Stimulated activated naive CD8-positive, alpha-beta T cell treated with anti-CD3 and anti-CD28 coated beads, Interleukin-15, amount 100 ng/mL, for 72 hours (primary cell): Measurements from ENCODE around the gene CNGA3.
"Not testable (repeated sequence)": the region's sequence is repeated elsewhere in the genome, so short reads cannot be mapped to it uniquely, and the experiment has no call there.

Experiments used
- ATAC-seq: fragments of 150-1000 bp; cut with Tn5 transposase; 2 replicates; pipeline ENCODE4 v1.10.0; 2021; ENCODE audit warnings: mild to moderate bottlenecking, moderate library complexity
- DNase-seq, 2 donors: peaks; one replicate each; pipeline ENCODE4 v3.0.0; 2021 to 2022
- H3K27ac Mint-ChIP-seq, 2 donors: one replicate each; pipeline ENCODE4 v1.8.0; 2022; ENCODE audit warnings: mild to moderate bottlenecking in 2 of 2, mixed read lengths in 2 of 2, moderate library complexity in 2 of 2
- H3K27me3 Mint-ChIP-seq: one replicate; pipeline ENCODE4 v1.8.0; 2022; ENCODE audit warnings: mixed read lengths
- H3K4me1 Mint-ChIP-seq: one replicate; pipeline ENCODE4 v1.8.0; 2022; ENCODE audit warnings: mild to moderate bottlenecking, mixed read lengths
- H3K4me3 Mint-ChIP-seq, 2 donors: one replicate each; pipeline ENCODE4 v1.8.0; 2022; ENCODE audit warnings: mild to moderate bottlenecking in 2 of 2, mixed read lengths in 2 of 2, moderate library complexity in 1 of 2
- H3K9me3 Mint-ChIP-seq, 2 donors: one replicate each; pipeline ENCODE4 v1.8.0; 2022; ENCODE audit warnings: mixed read lengths in 2 of 2

Gene CNGA3

DNA sequence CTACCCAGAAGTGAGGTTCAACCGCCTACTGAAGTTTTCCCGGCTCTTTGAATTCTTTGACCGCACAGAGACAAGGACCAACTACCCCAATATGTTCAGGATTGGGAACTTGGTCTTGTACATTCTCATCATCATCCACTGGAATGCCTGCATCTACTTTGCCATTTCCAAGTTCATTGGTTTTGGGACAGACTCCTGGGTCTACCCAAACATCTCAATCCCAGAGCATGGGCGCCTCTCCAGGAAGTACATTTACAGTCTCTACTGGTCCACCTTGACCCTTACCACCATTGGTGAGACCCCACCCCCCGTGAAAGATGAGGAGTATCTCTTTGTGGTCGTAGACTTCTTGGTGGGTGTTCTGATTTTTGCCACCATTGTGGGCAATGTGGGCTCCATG lies 49.7 kb downstream of the CNGA3 start:
- DNase-seq (no peak), ATAC-seq (no peak)
- no peak overlapping the region for H3K27ac Mint-ChIP-seq
- H3K27me3 Mint-ChIP-seq, result peaks cover 39% of the 10 kb centered on the region
- H3K4me3 Mint-ChIP-seq, result no peak overlapping the region
- no peaks in the 10 kb centered on the region for H3K4me1 Mint-ChIP-seq
- no peaks in the 10 kb centered on the region for H3K9me3 Mint-ChIP-seq

DNA sequence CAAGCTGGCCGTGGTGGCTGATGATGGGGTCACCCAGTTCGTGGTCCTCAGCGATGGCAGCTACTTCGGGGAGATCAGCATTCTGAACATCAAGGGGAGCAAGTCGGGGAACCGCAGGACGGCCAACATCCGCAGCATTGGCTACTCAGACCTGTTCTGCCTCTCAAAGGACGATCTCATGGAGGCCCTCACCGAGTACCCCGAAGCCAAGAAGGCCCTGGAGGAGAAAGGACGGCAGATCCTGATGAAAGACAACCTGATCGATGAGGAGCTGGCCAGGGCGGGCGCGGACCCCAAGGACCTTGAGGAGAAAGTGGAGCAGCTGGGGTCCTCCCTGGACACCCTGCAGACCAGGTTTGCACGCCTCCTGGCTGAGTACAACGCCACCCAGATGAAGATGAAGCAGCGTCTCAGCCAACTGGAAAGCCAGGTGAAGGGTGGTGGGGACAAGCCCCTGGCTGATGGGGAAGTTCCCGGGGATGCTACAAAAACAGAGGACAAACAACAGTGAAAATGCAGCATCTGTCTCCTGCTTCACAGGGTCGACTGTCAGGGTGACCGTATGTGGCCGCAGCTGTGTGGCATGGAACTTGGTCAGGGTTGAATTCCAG lies 50.6 kb downstream of the CNGA3 start:
- H3K4me3 Mint-ChIP-seq, result no peak overlapping the region

DNA sequence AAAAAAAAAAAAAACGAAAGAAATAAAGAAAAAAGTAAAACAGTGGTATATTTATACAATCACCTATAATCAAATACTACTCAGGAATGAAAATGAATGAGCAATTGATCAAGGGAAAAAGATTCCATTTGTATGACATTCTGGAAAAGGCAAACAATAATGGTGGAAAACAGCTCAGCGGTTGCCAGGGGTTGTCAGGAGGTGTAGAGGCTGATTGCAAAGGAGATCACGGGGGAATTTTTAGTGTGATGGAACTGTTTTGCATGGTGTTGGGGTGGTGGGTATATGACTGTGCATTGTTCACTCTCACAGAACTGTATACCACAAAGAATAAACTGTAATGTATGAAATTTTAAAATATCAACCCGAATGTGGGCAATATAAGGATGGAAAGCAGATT lies 52.9 kb downstream of the CNGA3 start:
- ATAC-seq, result no peak
- no peak overlapping the region for H3K27ac Mint-ChIP-seq
- no peaks in the 10 kb centered on the region for H3K9me3 Mint-ChIP-seq
- H3K27me3 Mint-ChIP-seq, result peaks cover 50% of the 10 kb centered on the region
- H3K4me3 Mint-ChIP-seq, result no peak overlapping the region
- H3K4me1 Mint-ChIP-seq, result no peaks in the 10 kb centered on the region
- no peak for DNase-seq

More for the DNA sequence above, 50.6 kb downstream of the CNGA3 start:
- DNase-seq (no peak), ATAC-seq (no peak)
- Mint-ChIP-seq H3K4me1 (no peaks in the 10 kb centered on the region), H3K27ac (no peak overlapping the region), H3K9me3 (no peaks in the 10 kb centered on the region), H3K27me3 (peaks cover 48% of the 10 kb centered on the region)

DNA sequence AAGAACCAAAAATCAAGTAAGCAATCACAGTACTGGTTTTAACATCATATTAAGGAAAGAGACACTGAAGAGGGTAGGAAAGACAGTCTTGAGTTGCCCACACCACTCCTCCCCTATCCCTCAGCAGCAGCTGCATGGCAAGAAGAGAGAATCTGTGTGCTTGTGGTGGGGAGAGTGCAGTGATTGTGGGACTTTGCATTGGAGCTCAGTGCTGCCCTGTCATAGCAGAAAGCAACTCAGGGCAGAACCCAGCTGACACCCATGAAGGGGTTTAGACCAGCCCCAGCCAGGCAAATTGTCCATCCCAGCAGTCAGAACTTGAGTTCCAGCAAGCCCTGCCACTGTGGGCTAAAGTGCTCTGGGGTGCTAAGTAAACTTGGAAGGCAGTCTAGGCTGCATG lies 57.6 kb downstream of the CNGA3 start:
- Mint-ChIP-seq H3K27ac (no peak overlapping the region), H3K9me3 (no peaks in the 10 kb centered on the region), H3K4me3 (no peak overlapping the region), H3K27me3 (peaks cover 27% of the 10 kb centered on the region), H3K4me1 (no peaks in the 10 kb centered on the region)
- DNase-seq (no peak), ATAC-seq (no peak)

DNA sequence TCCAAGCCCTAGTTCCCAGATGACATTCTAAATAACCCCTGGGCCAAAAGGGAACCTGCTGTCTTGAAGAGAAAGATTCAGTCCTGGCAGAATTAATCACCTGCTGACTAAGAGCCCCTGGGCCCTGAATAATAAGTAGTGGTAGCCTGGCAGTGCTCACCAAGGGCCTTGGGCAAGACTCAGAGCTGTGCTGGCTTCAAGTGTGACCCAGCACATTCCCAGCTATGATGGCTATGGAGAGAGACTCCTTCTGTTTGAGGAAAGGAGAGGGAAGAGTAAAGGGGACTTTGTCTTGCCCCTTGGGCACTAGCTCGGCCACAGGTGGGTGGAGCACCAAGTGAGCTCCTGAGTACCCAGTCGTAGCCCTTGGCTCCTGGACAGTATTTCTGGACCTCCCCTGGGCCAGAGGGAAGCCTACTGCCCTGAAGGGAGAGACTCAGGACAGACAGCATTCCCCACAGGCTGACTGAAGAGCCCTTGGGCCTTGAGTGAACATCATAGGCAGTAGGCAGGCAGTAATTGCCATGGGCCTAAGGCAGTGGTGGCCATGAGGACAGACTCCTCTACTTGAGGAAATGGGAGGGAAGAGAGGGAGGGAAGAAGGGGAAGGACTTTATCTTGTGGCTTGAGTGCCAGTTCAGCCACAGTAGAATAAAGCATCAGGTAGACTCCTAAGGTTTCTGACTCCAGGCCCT lies 58.4 kb downstream of the CNGA3 start:
- no peak overlapping the region for H3K4me3 Mint-ChIP-seq
- peaks cover 21% of the 10 kb centered on the region for H3K27me3 Mint-ChIP-seq
- H3K4me1 Mint-ChIP-seq, result no peaks in the 10 kb centered on the region
- ATAC-seq (no peak), DNase-seq (no peak)
- no peaks in the 10 kb centered on the region for H3K9me3 Mint-ChIP-seq
- H3K27ac Mint-ChIP-seq, result no peak overlapping the region

DNA sequence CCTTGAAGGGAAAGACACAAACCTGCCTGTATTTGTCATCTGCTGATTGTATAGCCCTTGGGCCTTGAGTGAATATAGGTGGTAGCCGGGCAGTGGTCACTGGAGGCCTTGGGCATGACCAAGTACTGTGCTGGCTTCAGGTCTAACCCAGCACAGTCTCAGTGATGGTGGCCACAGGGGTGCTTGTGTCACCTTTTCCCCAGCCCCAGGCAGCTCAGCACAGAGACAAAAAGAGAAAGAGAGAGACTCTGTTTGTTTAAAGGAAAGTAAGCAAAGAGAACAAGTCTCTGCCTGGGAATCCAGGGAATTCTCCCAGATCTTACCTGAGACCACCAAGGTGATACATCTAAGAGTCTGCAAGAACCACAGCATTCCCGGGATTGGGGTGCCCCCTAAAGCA lies 59.0 kb downstream of the CNGA3 start:
- H3K27ac Mint-ChIP-seq, result no peak overlapping the region
- no peaks in the 10 kb centered on the region for H3K4me1 Mint-ChIP-seq
- H3K9me3 Mint-ChIP-seq, result no peaks in the 10 kb centered on the region
- peaks cover 17% of the 10 kb centered on the region for H3K27me3 Mint-ChIP-seq
- ATAC-seq (no peak), DNase-seq (no peak)
- no peak overlapping the region for H3K4me3 Mint-ChIP-seq

DNA sequence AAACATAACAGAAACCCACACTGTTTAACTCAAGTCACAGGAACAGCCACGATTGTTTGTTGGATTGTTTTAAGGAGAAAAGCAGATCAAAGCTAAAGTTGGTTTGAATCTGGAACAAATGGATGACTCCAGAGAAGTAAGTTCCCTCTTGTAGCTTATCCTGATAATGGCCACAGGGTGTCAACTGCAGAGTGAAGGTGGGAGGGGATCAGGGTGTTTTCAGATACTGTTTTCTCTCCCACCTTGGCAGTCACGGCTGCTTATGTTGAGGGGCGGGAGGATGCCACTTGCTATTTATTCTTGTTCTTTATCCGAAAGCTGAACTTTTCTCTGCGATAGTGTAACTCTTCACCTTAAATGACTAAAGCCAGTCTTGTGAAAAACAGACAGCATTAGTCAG lies 61.9 kb downstream of the CNGA3 start:
- Mint-ChIP-seq H3K4me1 (peaks cover 5% of the 10 kb centered on the region), H3K9me3 (no peaks in the 10 kb centered on the region), H3K27me3 (no peaks in the 10 kb centered on the region), H3K27ac (no peak overlapping the region), H3K4me3 (no peak overlapping the region)
- DNase-seq, result no peak
- no peak for ATAC-seq

DNA sequence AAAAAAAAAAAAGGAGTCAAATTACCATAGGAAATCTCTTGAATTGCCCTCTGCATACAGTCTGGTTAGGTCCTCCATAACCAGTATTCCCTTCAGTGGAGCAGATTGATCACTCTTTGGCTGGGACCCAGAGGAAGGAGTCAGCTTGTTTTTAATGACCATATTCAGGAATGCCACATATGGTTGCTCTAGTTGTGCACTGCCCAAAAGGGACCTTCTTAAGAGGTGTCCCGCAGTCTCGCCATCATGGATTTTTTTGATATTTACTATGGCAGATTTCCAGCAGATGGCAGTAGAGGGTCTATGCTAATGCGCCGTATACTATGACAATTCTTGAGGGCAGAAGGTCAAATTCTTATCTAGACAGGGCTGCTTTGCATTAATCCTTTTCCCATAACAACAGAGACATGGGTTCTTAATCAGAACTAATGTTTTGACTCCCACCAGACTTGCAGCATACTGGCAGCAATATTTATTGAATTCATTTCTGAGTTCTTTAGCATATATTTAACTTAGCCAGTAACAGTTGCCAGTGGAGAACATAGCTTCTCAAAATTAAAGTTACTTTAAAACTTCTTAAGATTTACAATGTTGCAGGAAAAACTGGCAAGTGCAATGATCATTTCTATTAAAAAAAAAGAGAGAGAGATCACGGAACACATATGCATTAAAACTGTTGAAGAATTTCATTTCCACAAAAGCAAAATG lies 66.6 kb downstream of the CNGA3 start:
- ATAC-seq (peak; percentile 89), DNase-seq (peak; percentile 58 to 65)
- Mint-ChIP-seq H3K9me3 (peaks cover 4 to 7% of the 10 kb centered on the region in 2 donors), H3K4me3 (no peak overlapping the region), H3K27ac (no peak overlapping the region), H3K27me3 (no peaks in the 10 kb centered on the region), H3K4me1 (peaks cover 19% of the 10 kb centered on the region)

DNA sequence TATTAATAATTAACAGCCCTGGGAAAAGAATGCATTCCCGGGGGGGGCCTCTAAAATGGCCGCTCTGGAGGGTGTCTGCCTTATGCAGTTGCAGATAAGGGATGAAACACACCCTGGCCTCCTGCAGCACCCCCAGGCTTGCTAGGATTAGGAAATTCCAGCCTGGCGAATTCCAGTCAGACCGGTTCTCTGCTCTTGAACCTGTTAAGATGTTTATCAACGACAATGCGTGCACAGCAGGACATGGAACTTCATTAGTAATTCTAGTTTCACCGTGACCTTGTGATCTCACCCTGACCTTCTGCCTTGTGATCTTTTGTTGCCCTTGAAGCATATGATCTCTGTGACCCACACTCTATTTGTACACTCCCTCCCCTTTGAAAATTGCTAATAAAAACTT lies 68.0 kb downstream of the CNGA3 start:
- not testable (repeated sequence) for ATAC-seq, H3K27me3 Mint-ChIP-seq, H3K27ac Mint-ChIP-seq, H3K9me3 Mint-ChIP-seq, H3K4me3 Mint-ChIP-seq, DNase-seq
- H3K4me1 Mint-ChIP-seq, result peaks cover 19% of the 10 kb centered on the region

DNA sequence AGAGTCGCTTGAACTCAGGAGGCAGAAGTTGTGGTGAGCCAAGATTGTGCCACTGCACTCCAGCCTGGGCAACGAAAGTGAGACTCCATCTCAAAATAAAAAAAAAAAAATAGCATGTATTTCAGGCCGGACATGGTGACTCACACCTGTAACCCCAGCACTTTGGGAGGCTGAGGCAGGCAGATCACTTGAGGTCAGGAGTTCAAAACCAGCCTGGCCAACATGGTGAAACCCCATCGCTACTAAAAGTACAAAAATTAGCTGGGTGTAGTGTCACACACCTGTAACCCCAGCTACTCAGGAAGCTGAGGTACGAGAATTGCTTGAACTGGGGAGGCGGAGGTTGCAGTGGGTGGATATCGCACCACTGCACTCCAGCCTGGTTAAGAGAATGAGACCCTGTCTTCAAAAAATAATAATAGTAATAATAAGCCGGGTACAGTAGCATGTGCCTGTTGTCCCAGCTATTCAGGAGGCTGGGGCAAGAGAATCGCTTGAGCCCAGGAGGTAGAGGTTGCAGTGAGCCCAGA lies 69.5 kb downstream of the CNGA3 start:
- Mint-ChIP-seq H3K4me1 (peaks cover 19% of the 10 kb centered on the region), H3K9me3 (peaks cover 4 to 14% of the 10 kb centered on the region in 2 donors)
- DNase-seq (peak in 1 of 2 donors; percentile 36), ATAC-seq (peak; percentile 44)
- not testable (repeated sequence) for H3K27me3 Mint-ChIP-seq, H3K27ac Mint-ChIP-seq, H3K4me3 Mint-ChIP-seq

DNA sequence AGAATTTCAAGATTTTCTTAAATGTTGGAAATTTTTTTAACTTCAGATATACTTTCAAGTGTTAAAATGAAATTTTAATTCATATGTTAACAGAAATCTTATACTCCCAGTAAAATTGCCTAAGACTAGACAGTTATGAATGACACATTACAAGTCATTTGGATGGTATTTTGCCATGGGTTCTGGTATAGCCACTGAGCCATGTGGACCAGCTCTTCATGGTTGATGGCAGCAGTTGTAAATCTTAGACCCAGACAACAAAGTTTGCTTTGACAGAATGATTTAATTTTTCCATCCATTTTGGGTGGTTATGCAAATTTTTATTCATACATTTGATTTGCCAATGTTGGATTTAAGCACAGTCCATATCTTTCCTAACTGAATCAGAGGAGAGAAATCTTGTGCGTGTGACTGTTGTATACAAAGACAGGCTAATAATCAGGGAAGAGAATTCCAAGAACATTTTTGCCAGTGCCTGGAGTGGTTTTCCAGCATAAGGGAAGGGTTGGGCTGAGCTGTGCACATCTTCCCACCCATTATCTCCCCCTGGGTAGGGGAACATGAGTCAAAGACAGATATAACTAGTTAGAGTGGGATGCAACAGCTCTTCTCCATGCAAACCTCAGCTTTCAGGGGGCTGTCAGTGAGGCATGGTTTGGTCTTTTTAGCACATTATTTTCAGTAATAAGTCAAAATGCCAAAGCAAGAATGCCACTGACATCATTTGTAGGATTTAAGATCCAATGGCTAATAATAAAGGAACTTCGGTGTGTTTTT lies 70.3 kb downstream of the CNGA3 start:
- Mint-ChIP-seq H3K4me1 (peaks cover 20% of the 10 kb centered on the region), H3K9me3 (peaks cover 12 to 22% of the 10 kb centered on the region in 2 donors), H3K27ac (no peak overlapping the region), H3K27me3 (no peaks in the 10 kb centered on the region), H3K4me3 (no peak overlapping the region)
- no peak for DNase-seq
- ATAC-seq, result no peak

DNA sequence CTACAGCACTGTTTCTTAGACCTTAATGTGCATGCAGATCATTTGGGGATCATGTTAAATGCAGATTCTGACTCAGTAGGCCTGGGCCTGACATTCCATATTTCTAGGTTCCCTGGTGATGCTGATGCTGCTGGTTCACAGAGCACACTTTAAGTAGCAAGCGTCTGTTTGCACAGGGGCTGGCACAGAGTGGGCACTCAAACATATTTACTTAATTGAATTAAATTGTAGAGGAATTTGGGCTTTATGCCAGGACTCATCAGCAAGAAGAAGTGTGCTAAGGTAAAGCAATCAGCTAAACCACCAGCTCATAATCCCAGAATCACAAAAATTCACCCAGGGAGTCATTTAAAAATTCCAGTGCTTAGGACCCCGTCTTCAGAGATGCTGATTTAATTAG lies 73.3 kb downstream of the CNGA3 start:
- no peak overlapping the region for H3K4me3 Mint-ChIP-seq

DNA sequence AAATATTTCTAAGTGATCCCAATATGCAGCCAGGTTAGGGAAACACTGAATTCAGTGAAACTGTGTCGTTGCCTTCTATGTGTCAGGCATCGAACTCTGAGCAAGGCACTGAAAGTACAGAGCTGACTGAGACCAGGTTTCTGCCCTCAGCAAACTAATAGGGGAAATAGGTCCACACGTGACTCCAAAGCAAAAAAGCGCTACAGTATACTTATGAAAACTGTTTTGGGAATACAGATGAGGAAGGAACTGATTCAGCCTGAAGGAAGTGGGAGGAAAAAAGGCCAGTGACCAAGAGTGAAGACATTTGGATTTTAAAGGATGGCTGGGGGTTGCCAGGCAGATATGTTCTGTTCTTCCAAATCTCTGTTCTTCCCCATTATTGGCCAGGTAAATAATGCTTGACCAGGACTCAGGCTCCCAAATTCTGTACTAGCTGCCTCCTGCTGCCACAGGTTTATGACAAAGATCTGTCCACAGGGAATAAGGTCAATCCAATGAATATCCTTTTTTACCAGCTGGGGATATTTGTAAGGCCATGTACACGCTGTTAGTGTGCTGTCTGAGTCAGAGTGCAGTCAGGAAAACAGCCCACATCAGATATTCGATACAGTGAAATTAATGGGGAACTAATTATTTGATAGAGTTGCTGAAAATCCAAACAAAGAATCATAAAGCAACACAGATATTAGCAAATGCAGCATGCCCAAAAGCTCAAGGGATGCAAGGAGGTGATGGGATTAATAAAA lies 73.9 kb downstream of the CNGA3 start:
- no peaks in the 10 kb centered on the region for H3K27me3 Mint-ChIP-seq
- ATAC-seq, result no peak
- H3K4me1 Mint-ChIP-seq, result peaks cover 19% of the 10 kb centered on the region
- H3K9me3 Mint-ChIP-seq, result peaks cover 24 to 25% of the 10 kb centered on the region in 2 donors
- no peak overlapping the region for H3K4me3 Mint-ChIP-seq
- no peak for DNase-seq
- H3K27ac Mint-ChIP-seq, result no peak overlapping the region

More for the DNA sequence above, 73.3 kb downstream of the CNGA3 start:
- DNase-seq (no peak), ATAC-seq (no peak)
- H3K27ac Mint-ChIP-seq, result no peak overlapping the region
- no peaks in the 10 kb centered on the region for H3K27me3 Mint-ChIP-seq
- H3K4me1 Mint-ChIP-seq, result peaks cover 19% of the 10 kb centered on the region
- H3K9me3 Mint-ChIP-seq, result peaks cover 26 to 28% of the 10 kb centered on the region in 2 donors

DNA sequence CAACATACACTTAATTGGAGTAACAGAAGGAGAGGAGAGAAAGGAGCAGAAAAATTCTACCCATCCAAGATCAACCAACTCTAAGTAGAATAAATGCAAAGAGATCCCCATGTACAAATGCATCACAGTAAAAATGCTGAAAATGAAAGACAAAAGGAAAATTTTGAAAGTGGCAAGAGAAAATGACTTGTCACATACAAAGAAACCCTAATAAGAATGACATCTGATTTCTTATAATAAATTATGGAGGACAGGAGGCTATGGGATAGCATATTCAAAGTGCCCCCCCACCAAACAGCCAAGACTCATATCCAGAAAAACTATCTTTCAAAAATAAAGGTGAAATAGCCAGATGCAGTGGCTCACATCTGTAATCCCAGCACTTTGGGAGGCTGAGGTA lies 76.2 kb downstream of the CNGA3 start:
- H3K4me1 Mint-ChIP-seq, result peaks cover 8% of the 10 kb centered on the region
- no peaks in the 10 kb centered on the region for H3K27me3 Mint-ChIP-seq

DNA sequence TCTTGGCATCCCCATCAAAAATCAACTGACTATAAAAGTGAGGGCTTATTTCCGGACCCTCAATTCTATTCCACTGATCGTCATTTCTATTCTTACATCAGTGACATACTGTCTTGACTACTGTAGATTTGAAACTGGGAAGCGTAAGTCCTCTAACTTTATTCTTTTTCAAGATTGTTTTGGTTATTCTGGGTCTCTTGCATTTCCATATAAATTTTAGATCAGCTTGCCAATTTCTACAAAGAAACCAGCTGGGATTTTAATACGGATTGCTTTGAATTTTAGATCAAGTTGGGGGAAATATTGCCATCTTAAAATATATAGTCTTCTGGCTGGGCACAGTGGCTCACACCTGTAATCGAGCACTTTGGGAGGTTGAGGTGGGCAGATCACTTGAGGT lies 80.5 kb downstream of the CNGA3 start:
- Mint-ChIP-seq H3K4me1 (peaks cover 2% of the 10 kb centered on the region), H3K27ac (no peak overlapping the region), H3K9me3 (peaks cover 9 to 14% of the 10 kb centered on the region in 2 donors), H3K4me3 (no peak overlapping the region), H3K27me3 (no peaks in the 10 kb centered on the region)
- ATAC-seq, result no peak
- no peak for DNase-seq

More for the DNA sequence above, 76.2 kb downstream of the CNGA3 start:
- DNase-seq, result no peak
- Mint-ChIP-seq H3K4me3 (no peak overlapping the region), H3K9me3 (peaks cover 24 to 25% of the 10 kb centered on the region in 2 donors), H3K27ac (no peak overlapping the region)
- no peak for ATAC-seq
